A673 (cell line): ENCODE measurements around the gene ZNF681. TPM values are rescaled to one million over a fixed set of nuclear protein-coding genes. Genes with fewer than 3 reads are reported as not detected.
"Not testable (repeated sequence)": the region's sequence is repeated elsewhere in the genome, so short reads cannot be mapped to it uniquely, and the experiment has no call there.

Experiments
- BruUV-seq: library from RNA; stranded (reverse); fragments of 400-500 nt; replicated peaks from 2 replicates; lab custom pipeline; 2021; lab: Mats Ljungman, UMichigan
- CTCF ChIA-PET: fragments of 300-600 bp; sonication (Branson Sonifier 250); formaldehyde crosslinking; loops from one replicate; lab custom pipeline; 2022; ENCODE audit warnings: antibody characterized with exemption; lab: Charles Lee
- POLR2A ChIA-PET: fragments of 300-600 bp; sonication (Branson Sonifier 250); formaldehyde crosslinking; loops from one replicate; lab custom pipeline; 2022; ENCODE audit warnings: antibody characterized with exemption; ENCODE audit not compliant: low non-redundant PET; lab: Charles Lee
- DNase-seq: peaks from one replicate; pipeline ENCODE4 v3.0.0-alpha.2; 2015; ENCODE audit warnings: low spot score
- H3K27ac ChIP-seq: fragments of 200-600 bp; sonication (generic); 2 replicates; pipeline ENCODE4 v1.5.1; 2016; ENCODE audit warnings: mixed run types, low read depth, mild to moderate bottlenecking, mixed read lengths, antibody characterized with exemption, low read length; ENCODE audit not compliant: poor library complexity, severe bottlenecking
- H3K27me3 ChIP-seq: fragments of 200-600 bp; sonication (generic); replicated peaks from 2 replicates; pipeline ENCODE4 v1.6.1; 2017; ENCODE audit warnings: mixed run types, low read depth, mild to moderate bottlenecking, mixed read lengths, antibody characterized with exemption, low read length; ENCODE audit not compliant: insufficient read depth, poor library complexity
- H3K36me3 ChIP-seq: fragments of 200-600 bp; sonication (generic); 2 replicates; pipeline ENCODE4 v1.6.1; 2016; ENCODE audit warnings: mixed run types, mild to moderate bottlenecking, mixed read lengths, antibody characterized with exemption, low read length; ENCODE audit not compliant: insufficient read depth, poor library complexity, severe bottlenecking
- H3K4me1 ChIP-seq: fragments of 200-600 bp; sonication (generic); 2 replicates; pipeline ENCODE4 v1.6.1; 2017; ENCODE audit warnings: mixed run types, mild to moderate bottlenecking, mixed read lengths, antibody characterized with exemption, low read length; ENCODE audit not compliant: insufficient read depth, poor library complexity, severe bottlenecking
- H3K4me3 ChIP-seq: fragments of 200-600 bp; sonication (generic); 2 replicates; pipeline ENCODE4 v1.5.1; 2016; ENCODE audit warnings: low read depth, mixed run types, mild to moderate bottlenecking, mixed read lengths, low read length; ENCODE audit not compliant: poor library complexity, severe bottlenecking
- H3K9me3 ChIP-seq: fragments of 200-600 bp; sonication (generic); 2 replicates; pipeline ENCODE4 v1.6.1; 2016; ENCODE audit warnings: mixed run types, low read depth, mild to moderate bottlenecking, mixed read lengths, antibody characterized with exemption, low read length; ENCODE audit not compliant: poor library complexity, severe bottlenecking
- CTCF ChIP-seq: fragments of 300-800, 200-600 bp; sonication (generic); conservative IDR thresholded peaks from 2 replicates; pipeline ENCODE4 v1.5.1; 2017; ENCODE audit warnings: low read depth, mild to moderate bottlenecking, antibody characterized with exemption, low read length, moderate library complexity, mixed read lengths
- EZH2 ChIP-seq: fragments of 200-600 bp; sonication (generic); IDR thresholded peaks from 2 replicates; pipeline ENCODE4 v1.6.1; 2017; ENCODE audit warnings: borderline replicate concordance, low read depth, mild to moderate bottlenecking, mixed read lengths, antibody characterized with exemption, low read length; ENCODE audit not compliant: poor library complexity, severe bottlenecking
- intact Hi-C: fragments of 100-400 bp; cut with micrococcal nuclease; formaldehyde crosslinking; loops from one replicate; pipeline ENCODE4 v1.10.0; 2022; ENCODE audit not compliant: unreplicated experiment
- total RNA-seq: library from RNA; stranded (reverse); gene quantifications from 2 replicates; pipeline ENCODE4 v1.2.3, GENCODE V29; 2021

Gene ZNF681
- total RNA-seq, 1 experiment from 2014 or later: 0.15 TPM

- no peaks in the 10 kb centered on the region for H3K27me3 ChIP-seq
- H3K4me3 ChIP-seq: no peak overlapping the region
- ChIA-PET POLR2A (no interaction called here), CTCF (no interaction called here)
- no peaks in the 10 kb centered on the region for H3K4me1 ChIP-seq
- H3K27ac ChIP-seq: no peak overlapping the region
- intact Hi-C loops: no loop called here
- no TSS peak for BruUV-seq
- H3K36me3 ChIP-seq: no peaks in the 10 kb centered on the region
- peaks cover 21% of the 10 kb centered on the region for H3K9me3 ChIP-seq
- TF ChIP-seq CTCF: no peak
- no peak for TF ChIP-seq EZH2
- DNase-seq: no peak
Measured at GRCh38 chr19:23783636-23784035, 24.9 kb upstream of the ZNF681 start.

GRCh38 chr19:23779645-23780044 is 21.0 kb upstream of the ZNF681 start:
- H3K27ac ChIP-seq: no peak overlapping the region
- ChIA-PET POLR2A (no interaction called here), CTCF (no interaction called here)
- TF ChIP-seq EZH2 (no peak), CTCF (no peak)
- no peaks in the 10 kb centered on the region for H3K27me3 ChIP-seq
- intact Hi-C loops: no loop called here
- H3K4me1 ChIP-seq: no peaks in the 10 kb centered on the region
- no TSS peak for BruUV-seq
- H3K9me3 ChIP-seq: peaks cover 22% of the 10 kb centered on the region
- H3K4me3 ChIP-seq: no peak overlapping the region
- H3K36me3 ChIP-seq: no peaks in the 10 kb centered on the region
- no peak for DNase-seq

- H3K4me3 ChIP-seq: no peak overlapping the region
- TF ChIP-seq CTCF (no peak), EZH2 (no peak)
- POLR2A ChIA-PET: no interaction called here
- no peak overlapping the region for H3K27ac ChIP-seq
- no peak for DNase-seq
- peaks cover 23% of the 10 kb centered on the region for H3K9me3 ChIP-seq
- intact Hi-C loops: no loop called here
- no peaks in the 10 kb centered on the region for H3K4me1 ChIP-seq
- CTCF ChIA-PET: no interaction called here
- H3K36me3 ChIP-seq: no peaks in the 10 kb centered on the region
- no peaks in the 10 kb centered on the region for H3K27me3 ChIP-seq
- BruUV-seq: no TSS peak
Measured at GRCh38 chr19:23778566-23778965, 19.9 kb upstream of the ZNF681 start.

- H3K4me3 ChIP-seq, DNase-seq, POLR2A ChIA-PET, intact Hi-C loops, H3K27ac ChIP-seq, BruUV-seq, CTCF ChIA-PET, H3K4me1 ChIP-seq, H3K36me3 ChIP-seq, H3K27me3 ChIP-seq: not testable (repeated sequence)
- H3K9me3 ChIP-seq: peaks cover 21% of the 10 kb centered on the region
Measured at GRCh38 chr19:23778036-23778435, 19.3 kb upstream of the ZNF681 start.
